HG03575 (cell line): ENCODE results near the gene SYT2.
"Not testable (repeated sequence)": the region's sequence is repeated elsewhere in the genome, so short reads cannot be mapped to it uniquely, and the experiment has no call there.

Experiments used
- ATAC-seq: cut with Tn5 transposase; IDR thresholded peaks from one replicate; pipeline ENCODE4 v1.9.1; 2021; ENCODE audit not compliant: unreplicated experiment, insufficient number of reproducible peaks, low FRiP score; ENCODE audit errors: extremely low read depth

Gene SYT2

GRCh38 chr1:202586018-202586821, 124.0 kb downstream of the SYT2 start:
- ATAC-seq, result no peak

- no peak for ATAC-seq
Observed at GRCh38 chr1:202585590-202585933, 124.7 kb downstream of the SYT2 start.

- no peak for ATAC-seq
Observed at GRCh38 chr1:202584707-202585589, 125.3 kb downstream of the SYT2 start.

- not testable (repeated sequence) for ATAC-seq
Observed at GRCh38 chr1:202582350-202582749, 127.9 kb downstream of the SYT2 start.

- ATAC-seq, result no peak
Observed at GRCh38 chr1:202580619-202581018, 129.6 kb downstream of the SYT2 start.

- no peak for ATAC-seq
Observed at GRCh38 chr1:202579806-202580205, 130.4 kb downstream of the SYT2 start.

GRCh38 chr1:202578565-202578964, 131.7 kb downstream of the SYT2 start:
- no peak for ATAC-seq

- ATAC-seq, result no peak
Observed at GRCh38 chr1:202578001-202578504, 132.2 kb downstream of the SYT2 start.

- no peak for ATAC-seq
Observed at GRCh38 chr1:202577381-202577780, 132.9 kb downstream of the SYT2 start.

GRCh38 chr1:202576816-202577215, 133.4 kb downstream of the SYT2 start:
- no peak for ATAC-seq

- ATAC-seq, result no peak
Observed at GRCh38 chr1:202575918-202576653, 134.2 kb downstream of the SYT2 start.

GRCh38 chr1:202572867-202573266, 137.4 kb downstream of the SYT2 start:
- ATAC-seq, result no peak

GRCh38 chr1:202571719-202572339, 138.4 kb downstream of the SYT2 start:
- no peak for ATAC-seq

- no peak for ATAC-seq
Observed at GRCh38 chr1:202569393-202570322, 140.6 kb downstream of the SYT2 start.

GRCh38 chr1:202568826-202569225, 141.4 kb downstream of the SYT2 start:
- no peak for ATAC-seq

GRCh38 chr1:202568410-202568809, 141.8 kb downstream of the SYT2 start:
- no peak for ATAC-seq

- no peak for ATAC-seq
Observed at GRCh38 chr1:202567738-202568137, 142.5 kb downstream of the SYT2 start.
